Stimulated activated CD4-positive, alpha-beta T cell treated with anti-CD3 and anti-CD28 coated beads, Interleukin-1b, Interleukin-23, amount 100 ng/mL, for 4 hours (primary cell): ENCODE data around the gene UIMC1.
"Not testable (repeated sequence)": the region's sequence is repeated elsewhere in the genome, so short reads cannot be mapped to it uniquely, and the experiment has no call there.

Experiments used
- DNase-seq, 2 donors: peaks; one replicate each; pipeline ENCODE4 v3.0.0-alpha.2; 2020; ENCODE audit warnings: low read depth in 2 of 2

Gene UIMC1

DNA sequence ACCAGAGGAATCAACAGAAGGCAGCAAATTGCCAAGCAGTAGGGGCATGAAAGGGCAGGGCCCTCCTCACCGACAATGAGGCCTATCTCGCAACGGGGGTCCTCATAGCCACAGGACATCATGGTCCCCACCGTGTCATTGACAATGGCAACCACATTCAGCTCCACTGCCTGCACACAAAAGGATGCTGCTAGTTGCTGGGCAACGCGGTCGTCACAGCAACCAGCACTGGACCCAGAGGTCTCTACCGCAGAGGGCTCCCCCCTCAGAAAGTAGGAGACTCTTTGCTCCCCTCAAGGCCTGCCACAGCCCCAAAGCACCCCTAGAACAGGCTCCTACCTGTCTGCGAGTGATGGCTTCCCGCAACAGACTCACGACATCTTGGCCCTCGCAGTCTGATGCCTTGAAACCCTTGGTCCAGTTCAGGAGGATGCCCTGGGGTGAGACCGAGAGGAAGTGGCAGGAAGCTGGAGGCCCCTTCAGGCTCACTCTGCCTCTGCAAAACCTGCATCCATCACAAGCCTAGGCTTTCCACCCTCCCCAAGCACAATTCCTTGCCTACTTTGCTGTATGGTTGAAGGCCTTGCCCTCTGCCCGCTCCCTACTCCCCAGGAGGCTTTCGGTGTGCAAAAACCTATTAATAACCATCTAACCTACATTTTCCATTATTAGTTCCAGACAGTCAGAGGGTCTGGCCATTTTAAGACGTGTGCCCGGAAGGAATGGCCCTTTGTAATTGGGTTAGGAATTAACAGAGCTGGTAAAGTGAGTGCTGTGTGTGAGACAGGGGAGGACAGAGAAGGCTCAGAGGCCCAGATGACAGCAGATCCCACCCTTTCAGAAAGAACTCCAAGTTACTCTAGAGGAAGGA lies 122.6 kb downstream of the UIMC1 start:
- DNase-seq: no peak

DNA sequence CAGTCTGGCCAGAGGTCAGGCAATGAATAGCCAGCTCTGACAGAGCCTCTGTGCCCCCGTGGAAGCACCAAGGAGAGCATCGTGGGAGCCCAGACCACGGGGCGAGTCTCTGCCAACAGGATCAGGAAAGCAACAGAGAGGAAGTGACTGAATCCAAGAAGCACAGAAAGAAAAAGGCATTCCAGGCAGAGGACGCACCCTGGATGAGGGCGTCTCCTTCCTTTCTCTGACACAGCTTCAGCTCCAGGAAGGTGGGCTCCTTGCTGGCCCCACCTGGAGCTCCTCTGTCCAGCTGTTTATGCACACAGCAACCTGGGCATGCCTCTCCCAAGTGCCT lies 124.0 kb downstream of the UIMC1 start:
- no peak for DNase-seq

DNA sequence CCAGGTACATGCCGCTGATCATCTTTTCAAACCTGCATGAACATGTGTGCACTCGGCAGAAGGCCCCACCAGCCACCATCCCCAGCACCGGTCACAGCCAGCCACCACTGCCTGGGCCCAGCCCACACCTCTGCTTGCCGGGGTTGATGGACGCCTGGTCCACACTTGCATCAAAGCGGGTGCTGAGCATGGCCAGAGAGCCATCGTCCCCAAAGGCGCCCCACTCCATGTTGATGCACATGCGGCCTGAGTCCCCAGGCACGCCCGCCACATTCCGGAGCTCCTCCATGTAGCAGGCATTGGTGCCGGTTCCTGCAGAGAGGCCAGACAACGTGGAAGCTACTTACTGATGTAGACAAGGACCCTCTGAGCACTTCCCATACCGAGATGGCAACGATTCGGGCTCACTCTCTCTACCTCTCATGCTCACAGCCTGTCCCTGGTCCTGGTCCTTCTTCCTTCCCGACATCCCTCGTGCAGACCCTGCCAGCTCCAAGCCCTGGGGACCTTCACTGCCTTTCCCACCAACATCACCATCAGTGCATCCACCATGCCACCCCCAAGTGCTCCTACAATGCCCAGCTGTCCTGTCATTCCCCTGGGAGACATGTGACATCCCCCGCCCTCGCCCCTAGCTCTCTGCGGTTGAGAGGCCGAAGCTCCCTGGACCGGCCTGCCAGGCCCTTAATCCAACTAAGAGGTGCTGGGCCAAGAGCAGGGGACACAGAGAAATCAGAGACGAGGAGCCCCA lies 124.6 kb downstream of the UIMC1 start:
- no peak for DNase-seq

DNA sequence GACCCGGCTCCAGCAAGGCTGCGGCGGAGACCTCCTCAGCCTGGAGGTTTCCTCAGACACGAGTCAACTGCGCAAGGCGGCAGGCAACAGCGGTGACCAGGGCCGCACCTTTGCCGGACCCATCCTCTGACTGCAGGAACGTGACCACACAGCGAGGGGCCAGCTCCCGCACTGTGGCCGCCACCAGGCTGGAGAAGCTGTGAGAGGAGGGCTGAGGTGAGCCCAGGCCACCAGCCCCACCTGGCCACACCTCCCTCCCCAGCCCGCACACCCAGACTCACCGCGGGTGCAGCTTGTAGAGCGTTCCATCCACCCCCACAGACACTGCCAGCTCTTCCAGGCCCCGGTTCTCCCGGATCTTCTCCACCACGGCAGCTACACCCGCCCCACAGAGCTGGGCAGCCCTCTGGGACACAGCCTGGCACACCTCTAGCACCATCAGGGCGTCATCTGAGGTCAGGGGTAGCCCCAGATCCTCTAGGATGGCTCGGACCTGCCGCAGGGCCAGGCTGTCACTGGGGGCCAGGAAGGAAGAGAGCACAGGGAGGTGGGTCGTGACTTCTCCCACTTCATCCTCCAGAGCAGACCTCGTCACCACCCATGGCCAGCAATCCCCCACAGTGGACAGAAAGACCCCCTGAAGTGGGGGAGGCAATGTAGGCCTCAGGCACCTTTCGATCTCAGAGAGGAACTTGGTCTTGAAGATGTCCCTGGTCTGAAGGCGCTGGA lies 125.4 kb downstream of the UIMC1 start:
- no peak for DNase-seq

DNA sequence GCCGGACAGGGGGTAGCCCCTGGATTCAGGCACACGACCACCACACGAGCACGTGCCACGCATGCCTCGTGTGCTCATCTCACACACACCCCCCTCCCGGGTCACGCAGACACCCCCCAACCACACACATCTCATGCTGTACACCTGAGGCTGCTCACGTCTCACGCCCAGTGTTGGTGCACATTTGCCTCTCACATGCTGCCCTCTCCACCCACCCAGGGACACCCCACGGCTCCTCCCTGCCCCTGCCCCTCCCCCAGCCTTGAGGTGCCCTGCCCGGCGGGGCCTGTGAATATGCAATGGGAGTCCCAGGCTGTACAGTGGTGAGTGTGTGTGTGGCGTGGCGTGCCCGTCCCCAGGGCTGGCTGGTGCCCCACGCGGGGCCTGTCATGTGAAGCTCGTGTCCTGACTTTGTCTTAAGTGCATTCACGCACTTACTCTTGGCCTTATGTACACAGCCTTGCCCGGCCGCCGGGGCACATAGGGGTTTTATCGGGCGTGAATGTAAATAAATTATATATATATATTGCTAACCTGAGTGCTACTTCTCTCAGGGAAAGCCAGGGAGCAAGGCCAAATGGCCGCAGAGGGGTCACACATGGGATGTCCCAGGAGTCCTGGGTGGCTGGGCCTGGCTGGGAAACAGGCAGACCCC lies 126.1 kb downstream of the UIMC1 start:
- no peak for DNase-seq

DNA sequence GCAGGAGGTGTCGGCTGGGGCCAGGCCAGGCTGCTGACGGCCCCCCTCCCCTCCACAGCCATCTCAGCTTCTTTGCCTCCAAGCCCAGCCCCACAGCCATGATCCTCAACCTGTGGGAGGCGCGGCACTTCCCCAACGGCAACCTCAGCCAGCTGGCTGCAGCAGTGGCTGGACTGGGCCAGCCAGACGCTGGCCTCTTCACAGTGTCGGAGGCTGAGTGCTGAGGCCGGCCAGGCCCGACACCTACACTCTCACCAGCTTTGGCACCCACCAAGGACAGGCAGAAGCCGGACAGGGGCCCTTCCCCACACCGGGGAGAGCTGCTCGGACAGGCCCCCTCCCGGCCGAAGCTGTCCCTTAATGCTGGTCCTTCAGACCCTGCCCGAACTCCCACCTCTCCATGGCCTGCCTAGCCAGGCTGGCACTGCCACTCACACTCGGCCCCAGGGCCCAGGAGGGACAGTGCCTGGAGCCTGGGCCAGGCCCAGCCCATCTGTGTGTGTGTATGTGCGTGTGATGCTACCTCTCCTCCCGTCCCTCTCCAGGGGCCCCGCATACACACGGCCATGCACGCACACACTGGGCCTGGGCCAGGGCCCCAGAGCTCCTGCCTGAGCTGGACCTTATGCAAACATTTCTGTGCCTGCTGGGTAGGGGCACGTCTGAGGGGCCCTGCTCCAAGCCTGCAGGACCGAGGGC lies 126.8 kb downstream of the UIMC1 start:
- no peak for DNase-seq

DNA sequence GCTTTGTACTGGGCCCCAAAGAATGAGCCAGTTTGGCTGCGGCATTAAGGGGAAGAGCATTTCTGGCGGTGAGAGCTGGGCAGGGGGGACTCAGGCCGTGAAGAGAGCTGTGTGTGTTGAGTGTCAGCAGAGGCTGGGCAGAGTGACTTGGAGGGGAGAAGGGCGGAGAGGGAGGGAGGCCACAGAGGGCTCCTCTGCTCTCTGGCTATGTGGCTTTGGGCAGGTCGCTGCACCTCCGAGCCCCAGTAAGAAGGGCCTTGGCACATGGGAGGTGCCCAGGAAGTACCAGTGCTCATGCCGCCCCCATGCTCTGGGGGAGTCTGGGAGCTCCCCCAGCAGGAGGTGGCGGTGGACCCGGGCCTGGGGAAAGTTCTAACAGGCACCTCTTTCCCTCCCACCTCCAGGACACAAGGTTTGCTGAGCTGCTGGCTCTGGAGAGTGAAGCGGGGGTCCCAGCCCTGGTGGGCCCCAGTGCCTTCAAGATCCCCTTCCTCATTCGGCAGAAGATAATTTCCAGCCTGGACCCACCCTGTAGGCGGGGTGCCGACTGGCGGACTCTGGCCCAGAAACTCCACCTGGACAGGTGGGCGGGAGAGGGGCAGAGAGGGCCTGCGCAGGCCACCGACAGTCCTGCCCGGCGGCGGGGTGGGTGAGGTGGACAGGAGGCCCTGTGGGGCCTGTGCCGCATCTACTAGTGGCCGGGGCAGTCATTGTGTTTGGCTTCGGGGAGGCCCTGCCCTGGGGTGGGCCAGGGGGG lies 127.5 kb downstream of the UIMC1 start:
- no peak for DNase-seq

DNA sequence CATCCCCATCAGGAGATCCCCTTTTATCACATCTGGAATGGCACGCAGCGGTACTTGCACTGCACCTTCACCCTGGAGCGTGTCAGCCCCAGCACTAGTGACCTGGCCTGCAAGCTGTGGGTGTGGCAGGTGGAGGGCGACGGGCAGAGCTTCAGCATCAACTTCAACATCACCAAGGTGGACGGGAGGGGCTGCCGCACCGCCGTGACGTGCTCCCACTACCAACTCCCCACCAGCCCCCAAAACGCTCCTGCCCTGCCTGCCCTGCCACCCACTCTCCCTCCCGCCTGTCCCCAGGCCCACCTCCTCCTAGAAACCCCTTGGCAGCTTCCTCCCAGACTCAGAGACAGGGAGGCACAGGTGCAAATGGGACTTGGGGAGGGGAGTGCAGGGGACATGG lies 128.1 kb downstream of the UIMC1 start:
- DNase-seq: no peak

DNA sequence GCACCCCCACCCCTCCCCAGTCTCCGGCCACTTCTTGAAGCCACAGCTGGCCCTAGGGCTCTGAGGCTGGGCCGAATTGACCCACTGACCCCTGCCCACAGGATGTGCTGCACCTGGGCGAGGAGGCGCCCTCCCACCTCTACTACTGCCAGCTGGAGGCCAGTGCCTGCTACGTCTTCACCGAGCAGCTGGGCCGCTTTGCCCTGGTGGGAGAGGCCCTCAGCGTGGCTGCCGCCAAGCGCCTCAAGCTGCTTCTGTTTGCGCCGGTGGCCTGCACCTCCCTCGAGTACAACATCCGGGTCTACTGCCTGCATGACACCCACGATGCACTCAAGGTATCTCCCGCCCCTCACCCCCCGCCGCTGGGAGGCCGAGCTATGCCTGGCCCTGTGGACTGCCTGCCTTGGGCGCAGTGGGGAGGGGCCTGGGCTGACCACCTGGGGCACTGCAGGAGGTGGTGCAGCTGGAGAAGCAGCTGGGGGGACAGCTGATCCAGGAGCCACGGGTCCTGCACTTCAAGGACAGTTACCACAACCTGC lies 128.7 kb downstream of the UIMC1 start:
- no peak for DNase-seq

DNA sequence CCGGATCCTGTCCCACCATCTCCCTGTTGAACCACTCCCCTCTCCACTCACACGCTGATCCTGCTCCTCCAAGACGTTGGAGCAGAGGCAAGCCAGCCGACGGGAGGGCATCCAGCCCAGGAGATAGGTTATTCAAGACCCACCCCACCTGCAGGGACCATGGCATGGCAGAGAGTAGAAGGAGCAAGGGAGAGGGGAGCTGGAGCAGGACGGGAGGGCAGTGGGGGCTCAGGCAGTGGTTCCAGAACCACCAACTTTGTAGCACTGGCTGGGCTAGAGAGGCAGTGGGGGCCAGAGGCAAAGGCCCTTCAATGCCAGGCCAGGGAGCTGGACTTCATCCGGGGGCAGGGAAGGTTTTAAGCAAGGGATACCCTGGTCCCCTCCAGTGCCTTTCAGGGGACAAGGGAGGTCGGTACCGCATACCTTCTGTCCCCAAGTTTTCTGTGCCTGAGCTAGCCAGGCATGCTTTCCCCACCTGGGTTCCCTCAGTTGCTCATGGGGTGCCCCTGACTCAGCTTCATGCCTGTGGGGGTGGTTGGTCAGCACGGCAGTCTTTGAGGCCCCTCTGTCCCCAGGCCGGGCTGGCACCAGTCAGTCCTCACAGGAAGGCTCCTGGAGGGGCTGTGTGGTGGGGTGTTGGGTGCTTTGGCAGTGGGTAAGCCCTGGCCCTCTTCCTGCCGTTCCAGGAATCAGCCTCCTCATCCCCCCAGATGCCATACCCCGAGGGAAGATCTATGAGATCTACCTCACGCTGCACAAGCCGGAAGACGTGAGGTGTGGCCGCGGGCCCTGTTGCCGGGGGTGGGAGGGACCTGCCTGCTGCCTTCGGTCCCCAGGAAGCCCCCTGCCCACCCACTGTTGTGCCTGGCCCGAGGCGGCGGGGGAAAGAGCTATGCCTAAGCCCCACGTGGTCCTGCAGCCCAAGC lies 129.8 kb downstream of the UIMC1 start:
- DNase-seq: no peak

DNA sequence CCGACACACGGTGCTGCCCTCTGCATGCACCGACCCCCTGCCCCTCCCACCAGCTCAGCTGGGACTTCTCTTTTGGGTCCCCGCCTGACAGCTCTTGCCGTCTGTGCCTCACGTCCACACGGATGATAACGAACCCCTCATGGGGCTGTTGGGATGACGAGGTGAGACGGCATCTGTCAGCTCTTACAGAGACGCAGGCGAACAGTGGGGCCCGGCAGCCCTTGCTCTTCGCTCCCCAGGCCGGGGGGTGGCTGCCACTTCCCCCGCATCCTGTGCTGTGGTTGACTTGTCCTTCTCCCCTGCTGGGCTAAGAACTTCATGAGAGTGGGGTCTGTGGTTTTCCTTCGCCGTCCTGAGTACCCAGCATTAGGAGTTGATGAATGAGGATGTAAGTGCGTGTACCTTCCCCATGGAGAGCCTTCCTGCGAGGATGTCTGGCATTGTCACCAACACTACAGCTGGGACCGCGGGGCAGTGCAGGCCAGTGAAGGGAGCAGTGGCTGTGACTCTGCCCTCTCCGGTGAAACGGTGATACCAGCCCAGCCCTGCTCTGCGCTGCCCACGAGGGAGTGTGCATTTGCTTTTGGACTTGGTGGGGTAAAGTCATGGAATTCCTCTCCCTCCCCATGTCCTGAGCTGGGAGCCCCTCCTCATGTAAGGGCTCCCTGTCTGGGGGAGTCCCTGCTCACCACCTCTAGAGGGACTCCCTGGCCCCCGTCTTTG lies 130.6 kb downstream of the UIMC1 start:
- DNase-seq: no peak

DNA sequence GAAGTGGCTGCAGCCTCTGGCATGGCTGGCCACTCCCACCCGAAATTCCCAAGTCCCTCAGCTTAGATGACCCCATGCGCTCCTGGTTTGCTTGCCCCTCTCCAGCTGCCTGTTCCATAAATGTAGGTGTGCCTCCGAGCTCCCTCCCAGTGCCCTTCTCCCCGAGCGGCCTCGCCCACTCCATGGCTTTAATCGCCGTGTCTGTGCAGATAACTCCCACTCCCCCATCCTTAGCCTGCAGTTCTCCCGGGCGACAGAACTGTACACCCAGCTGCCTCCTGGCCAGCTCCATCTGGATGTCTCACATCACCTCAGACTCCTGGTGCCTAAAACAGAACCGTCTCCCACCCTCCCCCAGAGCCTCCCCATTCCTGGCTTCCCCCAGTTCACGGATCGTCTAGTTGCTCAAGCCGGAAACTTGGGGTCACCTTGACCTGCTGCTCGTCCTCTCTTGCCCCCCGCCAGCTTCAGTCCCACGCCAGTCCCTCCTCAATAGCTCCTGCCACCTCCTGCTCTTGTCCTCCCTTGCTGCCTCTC lies 131.5 kb downstream of the UIMC1 start:
- no peak for DNase-seq

DNA sequence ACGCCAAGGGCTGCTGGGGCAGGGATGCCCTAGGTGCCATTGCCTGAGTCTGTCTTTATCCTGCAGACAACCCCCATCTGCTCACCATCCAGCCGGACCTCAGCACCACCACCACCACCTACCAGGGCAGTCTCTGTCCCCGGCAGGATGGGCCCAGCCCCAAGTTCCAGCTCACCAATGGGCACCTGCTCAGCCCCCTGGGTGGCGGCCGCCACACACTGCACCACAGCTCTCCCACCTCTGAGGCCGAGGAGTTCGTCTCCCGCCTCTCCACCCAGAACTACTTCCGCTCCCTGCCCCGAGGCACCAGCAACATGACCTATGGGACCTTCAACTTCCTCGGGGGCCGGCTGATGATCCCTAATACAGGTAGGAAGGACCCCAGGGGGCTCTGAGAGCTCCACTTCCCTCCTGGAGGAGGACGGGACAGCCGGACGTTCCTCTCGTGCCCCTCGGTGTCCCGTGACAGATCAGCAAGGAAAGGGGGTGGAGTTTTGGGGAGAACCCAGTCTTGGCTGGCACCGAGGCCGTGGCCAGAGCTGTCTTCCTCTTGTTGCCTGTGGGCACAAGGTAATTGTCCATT lies 132.3 kb downstream of the UIMC1 start:
- no peak for DNase-seq

DNA sequence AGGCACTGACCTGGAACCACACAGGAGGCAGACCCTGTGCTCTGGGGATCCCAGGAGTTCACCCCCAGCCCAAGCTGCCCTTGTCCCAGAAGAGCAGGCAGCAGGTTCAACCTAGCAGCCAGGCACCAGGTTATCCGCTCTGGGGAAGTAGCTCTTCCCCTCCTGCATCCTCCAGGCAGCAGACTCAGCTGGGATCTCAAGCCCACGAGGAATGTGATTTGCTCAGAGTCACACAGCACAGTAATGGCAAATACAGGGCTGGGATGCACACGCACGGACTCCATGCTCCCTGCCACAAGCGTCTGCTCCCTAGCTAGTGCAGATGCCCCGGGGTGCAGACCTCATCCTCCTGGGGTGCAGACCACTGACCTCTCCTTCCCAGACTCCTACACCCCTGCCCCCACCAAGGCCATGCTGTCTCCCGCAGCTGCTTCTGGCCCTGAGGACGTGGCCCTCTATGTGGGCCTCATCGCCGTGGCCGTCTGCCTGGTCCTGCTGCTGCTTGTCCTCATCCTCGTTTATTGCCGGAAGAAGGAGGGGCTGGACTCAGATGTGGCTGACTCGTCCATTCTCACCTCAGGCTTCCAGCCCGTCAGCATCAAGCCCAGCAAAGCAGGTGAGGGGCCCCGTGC lies 132.9 kb downstream of the UIMC1 start:
- no peak for DNase-seq

DNA sequence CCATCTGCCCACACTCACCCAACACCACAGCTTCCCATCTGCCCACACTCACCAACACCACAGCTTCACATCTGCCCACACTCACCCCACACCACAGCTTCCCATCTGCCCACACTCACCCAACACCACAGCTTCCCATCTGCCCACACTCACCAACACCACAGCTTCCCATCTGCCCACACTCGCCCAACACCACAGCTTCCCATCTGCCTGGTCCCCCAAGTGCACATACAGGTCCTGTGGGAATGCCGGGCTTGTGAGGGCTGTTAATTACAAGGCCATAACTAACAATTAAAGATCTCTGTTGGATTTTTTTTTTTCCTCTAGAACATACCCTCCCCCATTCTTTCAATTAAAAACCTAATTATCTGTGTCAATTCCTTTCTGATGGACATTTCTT lies 133.6 kb downstream of the UIMC1 start:
- not testable (repeated sequence) for DNase-seq

DNA sequence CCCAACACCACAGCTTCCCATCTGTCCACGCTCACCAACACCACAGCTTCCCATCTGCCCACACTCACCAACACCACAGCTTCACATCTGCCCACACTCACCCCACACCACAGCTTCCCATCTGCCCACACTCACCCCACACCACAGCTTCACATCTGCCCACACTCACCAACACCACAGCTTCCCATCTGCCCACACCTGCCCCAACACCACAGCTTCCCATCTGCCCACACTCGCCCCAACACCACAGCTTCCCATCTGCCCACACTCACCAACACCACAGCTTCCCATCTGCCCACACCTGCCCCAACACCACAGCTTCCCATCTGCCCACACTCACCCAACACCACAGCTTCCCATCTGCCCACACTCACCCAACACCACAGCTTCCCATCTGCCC lies 134.0 kb downstream of the UIMC1 start:
- not testable (repeated sequence) for DNase-seq

DNA sequence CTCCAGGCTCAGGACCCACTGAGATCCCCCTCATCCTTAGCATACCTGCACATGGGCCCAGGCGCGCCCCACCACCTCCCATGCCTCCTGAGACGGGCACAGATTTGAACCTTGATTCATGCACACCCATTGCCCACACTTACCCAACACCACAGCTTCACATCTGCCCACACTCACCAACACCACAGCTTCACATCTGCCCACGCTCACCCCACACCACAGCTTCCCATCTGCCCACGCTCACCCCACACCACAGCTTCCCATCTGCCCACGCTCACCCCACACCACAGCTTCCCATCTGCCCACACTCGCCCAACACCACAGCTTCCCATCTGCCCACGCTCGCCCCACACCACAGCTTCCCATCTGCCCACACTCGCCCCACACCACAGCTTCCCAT lies 135.9 kb downstream of the UIMC1 start:
- not testable (repeated sequence) for DNase-seq
